ENCODE data around the gene TNNI3K.

The TNNI3K gene

DNA sequence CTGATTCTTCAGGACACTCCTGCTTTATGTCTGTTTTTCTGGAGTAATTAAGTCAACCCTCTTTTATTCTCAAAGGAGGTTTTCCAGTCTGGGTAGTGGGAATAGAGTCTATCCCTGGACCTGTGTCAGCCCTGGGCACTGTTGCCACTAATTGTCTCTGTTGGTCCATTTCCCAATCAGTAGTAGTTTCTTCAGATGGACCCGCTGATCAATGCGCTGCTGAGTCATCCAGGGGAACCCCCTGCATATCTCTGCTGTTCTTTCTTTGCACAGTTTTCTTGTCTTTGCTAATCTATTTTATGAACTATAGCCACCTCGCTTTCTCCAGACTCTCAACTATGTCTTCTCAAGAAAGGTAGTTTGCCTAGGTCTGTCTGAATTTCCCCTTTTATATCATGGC, 82.5 kb downstream of the TNNI3K start:
- in situ Hi-C loops (cut with HindIII; ENCODE audit: low pct_ligation_motif_present, low sequenced_read_pairs) = no loop called here

DNA sequence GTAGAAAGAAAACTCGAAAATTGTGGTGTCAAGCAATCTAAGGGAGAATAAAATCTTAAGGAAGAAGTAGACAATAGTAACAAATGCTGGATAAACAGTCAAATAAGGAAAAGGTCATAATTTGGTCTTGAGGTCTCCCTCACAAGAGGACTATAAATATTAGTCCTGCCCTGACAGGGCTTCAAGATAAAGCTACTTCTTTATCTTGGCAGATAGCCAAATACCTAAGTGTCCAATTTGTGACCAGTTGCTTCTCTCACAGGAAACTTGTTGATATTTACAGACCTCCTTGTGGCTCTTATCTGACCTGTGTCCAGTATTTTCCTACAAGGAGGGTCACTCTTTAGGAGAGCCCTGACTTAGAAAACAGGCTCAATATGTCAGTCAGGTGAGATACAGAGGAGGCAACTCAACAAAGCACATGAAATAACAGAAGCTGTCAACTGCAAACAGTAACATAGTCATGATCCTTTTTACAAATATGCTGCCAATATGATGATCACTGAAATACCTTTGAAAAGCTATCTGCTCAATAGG, 88.8 kb downstream of the TNNI3K start:
- TF ChIP-seq, protein P1, sequence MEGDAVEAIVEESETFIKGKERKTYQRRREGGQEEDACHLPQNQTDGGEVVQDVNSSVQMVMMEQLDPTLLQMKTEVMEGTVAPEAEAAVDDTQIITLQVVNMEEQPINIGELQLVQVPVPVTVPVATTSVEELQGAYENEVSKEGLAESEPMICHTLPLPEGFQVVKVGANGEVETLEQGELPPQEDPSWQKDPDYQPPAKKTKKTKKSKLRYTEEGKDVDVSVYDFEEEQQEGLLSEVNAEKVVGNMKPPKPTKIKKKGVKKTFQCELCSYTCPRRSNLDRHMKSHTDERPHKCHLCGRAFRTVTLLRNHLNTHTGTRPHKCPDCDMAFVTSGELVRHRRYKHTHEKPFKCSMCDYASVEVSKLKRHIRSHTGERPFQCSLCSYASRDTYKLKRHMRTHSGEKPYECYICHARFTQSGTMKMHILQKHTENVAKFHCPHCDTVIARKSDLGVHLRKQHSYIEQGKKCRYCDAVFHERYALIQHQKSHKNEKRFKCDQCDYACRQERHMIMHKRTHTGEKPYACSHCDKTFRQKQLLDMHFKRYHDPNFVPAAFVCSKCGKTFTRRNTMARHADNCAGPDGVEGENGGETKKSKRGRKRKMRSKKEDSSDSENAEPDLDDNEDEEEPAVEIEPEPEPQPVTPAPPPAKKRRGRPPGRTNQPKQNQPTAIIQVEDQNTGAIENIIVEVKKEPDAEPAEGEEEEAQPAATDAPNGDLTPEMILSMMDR (IDR thresholded peaks at IDR 0.05; ENCODE audit: low read depth, low read length, missing control alignments) = no peak
- H3K27ac ChIP-seq = no peak overlapping the region

More for the DNA sequence above, 82.5 kb downstream of the TNNI3K start:
- TF ChIP-seq, protein P1 (IDR thresholded peaks at IDR 0.05; ENCODE audit: low read depth, low read length, missing control alignments) = no peak
- DNase-seq = no peak
- no peak overlapping the region for H3K4me3 ChIP-seq (ENCODE audit: low read depth, low read length)
- H3K27ac ChIP-seq = no peak overlapping the region
- no peaks in the 10 kb centered on the region for H3K27me3 ChIP-seq (replicated peaks)
- H3K36me3 ChIP-seq (replicated peaks) = no peaks in the 10 kb centered on the region

DNA sequence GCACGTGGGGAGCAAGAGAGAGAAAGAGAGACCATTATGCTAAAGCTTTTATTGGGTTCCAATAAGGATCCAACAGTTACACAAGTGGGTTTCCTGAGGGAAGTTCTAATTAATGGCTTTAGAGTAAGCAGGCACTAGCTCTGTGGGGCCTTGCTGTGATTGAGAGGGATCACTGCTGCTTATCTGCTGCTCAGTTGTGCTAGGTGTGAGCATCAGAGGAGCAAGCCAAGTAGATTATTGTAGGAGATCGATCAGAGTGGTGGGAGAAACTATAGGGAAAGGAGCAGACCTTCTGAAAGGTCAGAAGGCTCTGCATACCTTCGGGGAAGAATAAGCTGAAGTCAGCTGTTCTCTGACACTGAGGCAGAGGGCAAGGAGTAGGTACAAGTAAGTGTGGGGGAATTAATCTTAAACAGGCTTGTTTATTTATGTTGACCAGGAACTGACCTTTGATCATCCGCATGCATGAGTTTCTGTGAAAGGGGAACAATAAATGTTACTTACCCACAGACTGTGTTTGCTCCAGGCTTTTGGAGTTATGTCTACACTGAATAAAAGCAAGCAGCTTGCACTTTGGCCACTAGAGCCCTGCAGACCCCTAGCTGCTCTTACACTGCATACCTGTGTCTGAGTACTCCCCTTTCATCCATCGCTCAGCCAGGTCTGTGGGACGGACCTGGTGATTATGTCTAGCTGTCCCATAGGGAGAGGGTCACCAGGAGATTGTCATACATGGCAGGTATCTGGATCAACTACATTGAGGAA, 89.7 kb downstream of the TNNI3K start:
- DNase-seq = no peak
- in situ Hi-C loops (cut with HindIII; ENCODE audit: low pct_ligation_motif_present, low sequenced_read_pairs) = no loop called here
- Histone ChIP-seq H3K27me3 (replicated peaks) (no peaks in the 10 kb centered on the region), H3K36me3 (replicated peaks) (no peaks in the 10 kb centered on the region), H3K27ac (no peak overlapping the region), H3K4me3 (ENCODE audit: low read depth, low read length) (no peak overlapping the region)
- TF ChIP-seq, protein P1 (IDR thresholded peaks at IDR 0.05; ENCODE audit: low read depth, low read length, missing control alignments) = no peak

More for the DNA sequence above, 88.8 kb downstream of the TNNI3K start:
- no peaks in the 10 kb centered on the region for H3K36me3 ChIP-seq (replicated peaks)
- no peaks in the 10 kb centered on the region for H3K27me3 ChIP-seq (replicated peaks)
- H3K4me3 ChIP-seq (ENCODE audit: low read depth, low read length) = no peak overlapping the region
- in situ Hi-C loops (cut with HindIII; ENCODE audit: low pct_ligation_motif_present, low sequenced_read_pairs) = no loop called here
- no peak for DNase-seq

DNA sequence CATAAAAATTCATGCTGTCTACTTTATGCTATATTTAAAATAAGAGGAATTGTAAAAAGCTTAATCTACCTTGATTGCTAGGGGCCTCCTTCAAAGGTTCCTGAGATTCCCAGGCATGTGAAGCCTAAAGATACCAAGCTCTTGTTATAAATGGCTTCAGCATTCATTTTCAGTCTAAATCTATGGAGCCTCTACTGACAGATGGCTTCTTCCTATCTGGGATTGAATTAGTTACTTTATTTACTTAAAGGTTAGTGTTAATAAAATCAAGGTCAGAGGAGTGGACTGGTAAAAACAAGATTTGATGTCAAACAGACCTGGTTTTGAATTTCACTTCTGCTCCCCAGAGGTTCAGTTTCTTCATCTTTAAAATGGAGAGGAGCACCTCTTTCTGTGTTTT, 93.7 kb downstream of the TNNI3K start:
- DNase-seq = no peak
- Histone ChIP-seq H3K27ac (no peak overlapping the region), H3K36me3 (replicated peaks) (no peaks in the 10 kb centered on the region), H3K4me3 (ENCODE audit: low read depth, low read length) (no peak overlapping the region), H3K27me3 (replicated peaks) (no peaks in the 10 kb centered on the region)
- TF ChIP-seq, protein P1 (IDR thresholded peaks at IDR 0.05; ENCODE audit: low read depth, low read length, missing control alignments) = no peak
- in situ Hi-C loops (cut with HindIII; ENCODE audit: low pct_ligation_motif_present, low sequenced_read_pairs) = no loop called here

DNA sequence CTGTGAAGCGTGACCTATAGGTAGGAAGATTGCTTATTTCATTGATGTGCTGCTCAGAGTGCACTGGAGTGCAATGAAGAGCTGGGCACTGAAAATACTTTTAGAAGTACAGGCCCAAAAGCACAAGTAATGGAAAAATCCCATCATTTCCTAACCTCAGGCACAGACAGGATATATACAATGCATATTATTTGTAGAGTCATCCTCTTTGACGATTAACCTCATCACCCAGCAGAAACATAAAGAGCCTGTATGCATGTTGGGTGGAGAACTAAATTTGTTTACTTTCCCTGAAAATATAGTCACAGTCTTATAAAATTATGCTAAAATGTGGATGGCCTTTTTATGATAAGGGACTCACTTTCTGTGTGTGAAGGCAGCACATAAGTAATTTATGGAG, 98.1 kb downstream of the TNNI3K start:
- DNase-seq = no peak
- TF ChIP-seq, protein P1 (IDR thresholded peaks at IDR 0.05; ENCODE audit: low read depth, low read length, missing control alignments) = no peak
- H3K27me3 ChIP-seq (replicated peaks) = no peaks in the 10 kb centered on the region
- no peak overlapping the region for H3K4me3 ChIP-seq (ENCODE audit: low read depth, low read length)
- in situ Hi-C loops (cut with HindIII; ENCODE audit: low pct_ligation_motif_present, low sequenced_read_pairs) = no loop called here
- H3K36me3 ChIP-seq (replicated peaks) = no peaks in the 10 kb centered on the region
- no peak overlapping the region for H3K27ac ChIP-seq

All from brain microvascular endothelial cell (primary cell).